ENCODE measurements around the gene HCN4. TPM values are rescaled to one million over a fixed set of nuclear protein-coding genes. Genes with fewer than 3 reads are reported as not detected.

HCN4 gene
- total RNA-seq, 1 experiment from 2014 or later: 0.09 TPM

DNA sequence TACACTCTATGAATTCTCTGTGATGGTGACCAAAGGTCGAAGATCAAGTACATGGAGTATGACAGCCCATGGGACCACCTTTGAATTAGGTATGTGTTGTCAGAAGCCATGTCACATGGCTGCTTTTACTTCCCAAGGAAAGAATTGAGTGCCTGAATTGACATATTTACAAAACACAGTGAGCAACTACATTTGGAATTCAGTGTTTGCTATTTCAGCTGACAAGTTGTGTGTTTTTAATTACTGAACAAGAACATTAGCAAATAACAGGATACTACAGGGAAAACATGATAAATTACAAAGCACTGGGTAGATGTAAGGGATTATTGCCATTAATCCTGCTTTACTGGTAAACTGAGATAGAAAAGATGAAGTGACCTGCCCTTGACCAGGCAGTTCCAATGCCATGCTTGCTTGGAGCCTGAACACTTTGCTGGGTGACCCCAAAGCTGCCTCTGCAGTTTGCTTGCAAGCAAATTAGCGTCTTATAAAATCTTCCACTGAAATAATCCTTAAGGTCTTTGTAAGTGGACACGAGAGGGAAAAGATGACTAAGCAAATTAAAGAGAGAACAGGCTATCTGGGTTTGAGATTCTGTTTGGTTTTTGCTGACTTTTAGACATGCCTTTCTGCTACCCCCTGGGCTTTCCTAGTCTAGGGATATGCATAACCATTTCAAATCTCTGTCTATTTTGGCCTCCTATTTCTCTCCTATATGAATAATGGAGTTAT lies 98.2 kb downstream of the HCN4 start:
- no TSS peak for BruUV-seq (replicated peaks)
- ChIA-PET POLR2A (ENCODE audit: low non-redundant PET) (no interaction called here), CTCF (no interaction called here)
- Histone ChIP-seq H3K36me3 (ENCODE audit: insufficient read depth, low read length, poor library complexity, severe bottlenecking) (peaks cover 13% of the 10 kb centered on the region), H3K27me3 (replicated peaks; ENCODE audit: insufficient read depth, low read depth, low read length, poor library complexity) (no peaks in the 10 kb centered on the region), H3K4me1 (ENCODE audit: insufficient read depth, low read length, poor library complexity, severe bottlenecking) (no peaks in the 10 kb centered on the region), H3K27ac (ENCODE audit: low read depth, low read length, poor library complexity, severe bottlenecking) (no peak overlapping the region), H3K4me3 (ENCODE audit: low read depth, low read length, poor library complexity, severe bottlenecking) (no peak overlapping the region), H3K9me3 (ENCODE audit: low read depth, low read length, poor library complexity, severe bottlenecking) (no peaks in the 10 kb centered on the region)
- DNase-seq (ENCODE audit: low spot score): no peak
- no peak for TF ChIP-seq EZH2 (IDR thresholded peaks at IDR 0.05; ENCODE audit: borderline replicate concordance, low read depth, low read length, poor library complexity, severe bottlenecking)
- TF ChIP-seq, protein P1, sequence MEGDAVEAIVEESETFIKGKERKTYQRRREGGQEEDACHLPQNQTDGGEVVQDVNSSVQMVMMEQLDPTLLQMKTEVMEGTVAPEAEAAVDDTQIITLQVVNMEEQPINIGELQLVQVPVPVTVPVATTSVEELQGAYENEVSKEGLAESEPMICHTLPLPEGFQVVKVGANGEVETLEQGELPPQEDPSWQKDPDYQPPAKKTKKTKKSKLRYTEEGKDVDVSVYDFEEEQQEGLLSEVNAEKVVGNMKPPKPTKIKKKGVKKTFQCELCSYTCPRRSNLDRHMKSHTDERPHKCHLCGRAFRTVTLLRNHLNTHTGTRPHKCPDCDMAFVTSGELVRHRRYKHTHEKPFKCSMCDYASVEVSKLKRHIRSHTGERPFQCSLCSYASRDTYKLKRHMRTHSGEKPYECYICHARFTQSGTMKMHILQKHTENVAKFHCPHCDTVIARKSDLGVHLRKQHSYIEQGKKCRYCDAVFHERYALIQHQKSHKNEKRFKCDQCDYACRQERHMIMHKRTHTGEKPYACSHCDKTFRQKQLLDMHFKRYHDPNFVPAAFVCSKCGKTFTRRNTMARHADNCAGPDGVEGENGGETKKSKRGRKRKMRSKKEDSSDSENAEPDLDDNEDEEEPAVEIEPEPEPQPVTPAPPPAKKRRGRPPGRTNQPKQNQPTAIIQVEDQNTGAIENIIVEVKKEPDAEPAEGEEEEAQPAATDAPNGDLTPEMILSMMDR (conservative IDR thresholded peaks at IDR 0.05; ENCODE audit: low read depth, low read length): no peak
- intact Hi-C loops (cut with micrococcal nuclease; ENCODE audit: unreplicated experiment): loop anchor here (5.0 kb wide), 1 partner anchor 548 kb away; no protein-coding TSS in a partner anchor

Other genes with a start within 250 kb of the HCN4 start
- gene REC114, start 74.2 kb upstream of the HCN4 start, total RNA-seq (2021): not detected in 2 replicates

Measured in A673 (cell line).